ENCODE measurements around the gene KHDC1L.

DNA sequence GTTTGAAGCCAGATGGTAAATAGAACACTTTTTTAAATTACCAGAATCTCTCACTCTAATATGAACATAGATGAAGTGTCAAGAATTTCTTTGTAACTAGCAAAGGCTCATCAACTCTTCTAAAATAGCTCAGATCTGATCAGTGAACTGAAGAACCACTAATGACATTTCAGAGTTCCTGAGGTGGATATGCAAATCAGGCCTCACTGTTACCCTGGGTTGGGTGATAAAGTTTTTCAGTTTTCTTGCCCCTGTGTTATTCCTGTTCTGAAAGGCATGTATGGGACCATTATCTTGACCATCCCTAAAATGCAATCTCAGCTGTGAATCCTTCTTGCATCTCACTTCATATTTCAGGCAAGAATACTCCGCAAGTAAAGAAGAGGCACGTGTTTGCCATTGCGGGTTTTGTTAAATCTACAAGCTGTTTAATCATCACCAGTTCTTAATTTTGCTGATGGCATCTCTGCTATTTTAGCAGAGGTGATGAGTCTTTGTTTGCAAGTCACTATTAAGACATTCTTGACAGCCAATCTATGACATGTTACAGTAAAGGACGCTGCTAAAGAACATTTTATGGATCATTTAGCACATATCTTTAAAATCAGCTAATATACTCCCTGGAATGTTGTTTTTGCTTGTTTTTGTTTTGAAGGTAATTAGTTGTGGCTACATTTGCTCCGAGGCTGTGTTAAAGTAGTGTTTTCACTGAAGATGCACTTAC, 47.9 kb downstream of the KHDC1L start:
- TF ChIP-seq POLR2AphosphoS5 (IDR thresholded peaks at IDR 0.05; ENCODE audit: low read depth, low read length) (no peak), POLR2A (IDR thresholded peaks at IDR 0.05; ENCODE audit: low read depth, low read length) (no peak)
